Parathyroid adenoma (tissue), 2 donors: ENCODE results near the gene HAO2.
"Not testable (repeated sequence)": the region's sequence is repeated elsewhere in the genome, so short reads cannot be mapped to it uniquely, and the experiment has no call there.

Source experiments
- H2AFZ ChIP-seq: fragments of 300-600 bp; sonication (generic); one replicate; pipeline ENCODE4 v1.7.0; 2017; ENCODE audit warnings: antibody characterized with exemption, mild to moderate bottlenecking
- H3K27ac ChIP-seq: fragments of 300-600 bp; sonication (generic); one replicate; pipeline ENCODE4 v1.7.0; 2017
- H3K27me3 ChIP-seq: fragments of 300-600 bp; sonication (generic); one replicate; pipeline ENCODE4 v1.7.0; 2017; ENCODE audit warnings: low read length; ENCODE audit not compliant: control insufficient read depth, insufficient read depth
- H3K36me3 ChIP-seq: fragments of 300-600 bp; sonication (generic); one replicate; pipeline ENCODE4 v1.7.0; 2017; ENCODE audit warnings: low read length; ENCODE audit not compliant: control insufficient read depth, insufficient read depth
- H3K4me1 ChIP-seq: fragments of 300-600 bp; sonication (generic); one replicate; pipeline ENCODE4 v1.7.0; 2017; ENCODE audit warnings: control low read depth
- H3K4me2 ChIP-seq: fragments of 300-600 bp; sonication (generic); one replicate; pipeline ENCODE4 v1.7.0; 2017; ENCODE audit warnings: low read length
- H3K4me3 ChIP-seq: fragments of 300-600 bp; sonication (generic); one replicate; pipeline ENCODE4 v1.7.0; 2017; ENCODE audit warnings: low read depth, low read length
- H3K79me2 ChIP-seq: fragments of 300-600 bp; sonication (generic); one replicate; pipeline ENCODE4 v1.7.0; 2017; ENCODE audit warnings: control low read depth
- H3K9ac ChIP-seq: fragments of 300-600 bp; sonication (generic); one replicate; pipeline ENCODE4 v1.7.0; 2017; ENCODE audit warnings: mild to moderate bottlenecking
- H3K9me3 ChIP-seq: fragments of 300-600 bp; sonication (generic); one replicate; pipeline ENCODE4 v1.7.0; 2017; ENCODE audit warnings: low read length; ENCODE audit not compliant: control insufficient read depth
- CTCF ChIP-seq: fragments of 300-600 bp; sonication (generic); IDR thresholded peaks from one replicate; pipeline ENCODE4 v1.7.0; 2017; ENCODE audit warnings: antibody characterized with exemption, mild to moderate bottlenecking
- donor health status: primary hyperparathyroidism.

Gene HAO2

GRCh38 chr1:119332622-119333021 is 36.0 kb upstream of the HAO2 start:
- Histone ChIP-seq H3K4me3 (no peak overlapping the region), H3K27me3 (no peaks in the 10 kb centered on the region), H3K4me1 (peaks cover under 1% of the 10 kb centered on the region), H3K9me3 (no peaks in the 10 kb centered on the region), H2AFZ (no peak overlapping the region), H3K4me2 (no peak overlapping the region), H3K27ac (no peak overlapping the region), H3K36me3 (no peaks in the 10 kb centered on the region), H3K79me2 (no peaks in the 10 kb centered on the region), H3K9ac (no peak overlapping the region)
- no peak for TF ChIP-seq CTCF

- H3K9ac ChIP-seq = no peak overlapping the region
- no peaks in the 10 kb centered on the region for H3K4me1 ChIP-seq
- H3K9me3 ChIP-seq = no peaks in the 10 kb centered on the region
- H3K4me2 ChIP-seq = no peak overlapping the region
- no peaks in the 10 kb centered on the region for H3K79me2 ChIP-seq
- H3K36me3 ChIP-seq = no peaks in the 10 kb centered on the region
- H3K27me3 ChIP-seq = no peaks in the 10 kb centered on the region
- TF ChIP-seq CTCF = no peak
- no peak overlapping the region for H3K4me3 ChIP-seq
- H3K27ac ChIP-seq = no peak overlapping the region
- no peak overlapping the region for H2AFZ ChIP-seq
Measured at GRCh38 chr1:119333163-119333896, 35.3 kb upstream of the HAO2 start.

GRCh38 chr1:119333897-119334250 is 34.7 kb upstream of the HAO2 start:
- H3K27me3 ChIP-seq, H3K4me2 ChIP-seq, H3K27ac ChIP-seq, H2AFZ ChIP-seq, H3K79me2 ChIP-seq, H3K4me3 ChIP-seq, H3K9ac ChIP-seq, H3K4me1 ChIP-seq, H3K9me3 ChIP-seq, H3K36me3 ChIP-seq: not testable (repeated sequence)

- Histone ChIP-seq H3K4me1 (no peaks in the 10 kb centered on the region), H3K27ac (no peak overlapping the region), H3K4me2 (no peak overlapping the region), H3K9ac (no peak overlapping the region), H3K36me3 (no peaks in the 10 kb centered on the region), H3K4me3 (no peak overlapping the region), H3K9me3 (no peaks in the 10 kb centered on the region), H3K79me2 (no peaks in the 10 kb centered on the region), H3K27me3 (no peaks in the 10 kb centered on the region), H2AFZ (no peak overlapping the region)
- no peak for TF ChIP-seq CTCF
Measured at GRCh38 chr1:119336848-119337247, 31.7 kb upstream of the HAO2 start.

- no peak overlapping the region for H3K4me3 ChIP-seq
- no peak overlapping the region for H2AFZ ChIP-seq
- H3K9ac ChIP-seq = no peak overlapping the region
- no peak overlapping the region for H3K4me2 ChIP-seq
- no peaks in the 10 kb centered on the region for H3K9me3 ChIP-seq
- no peaks in the 10 kb centered on the region for H3K4me1 ChIP-seq
- H3K27ac ChIP-seq = no peak overlapping the region
- no peaks in the 10 kb centered on the region for H3K36me3 ChIP-seq
- no peaks in the 10 kb centered on the region for H3K27me3 ChIP-seq
- H3K79me2 ChIP-seq = no peaks in the 10 kb centered on the region
- no peak for TF ChIP-seq CTCF
Measured at GRCh38 chr1:119338004-119338403, 30.6 kb upstream of the HAO2 start.
